Measurements from ENCODE around the gene MMS22L. TPM values are rescaled to one million over a fixed set of nuclear protein-coding genes. Genes with fewer than 3 reads are reported as not detected.

Gene MMS22L
- polyA plus RNA-seq, 2 of the 4 experiments (the other 2 are of a cell fraction) = 11.5 to 24.5 TPM

DNA sequence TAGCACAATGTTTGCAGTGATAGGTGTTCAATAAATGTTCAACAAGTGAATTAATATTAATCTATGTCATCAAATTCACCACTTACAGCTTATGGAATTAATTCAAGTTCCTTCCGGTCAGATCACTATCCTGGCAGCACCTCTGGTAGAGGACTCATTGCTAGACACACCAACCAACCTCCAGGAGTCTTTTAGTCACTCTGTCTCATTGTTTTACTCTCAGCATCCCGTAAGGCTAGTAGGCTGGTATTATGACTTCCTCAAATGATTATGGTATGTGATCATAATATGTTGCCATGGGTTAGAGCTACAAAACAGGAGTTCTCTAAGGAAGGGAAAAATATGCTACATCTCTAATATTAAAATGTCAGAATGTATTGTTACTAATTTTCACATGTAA is 21.7 kb upstream of the MMS22L start:
- H3K4me2 ChIP-seq = no peak overlapping the region
- ChIA-PET POLR2A (no interaction called here), CTCF (no interaction called here)
- TF ChIP-seq TP53 (CRISPR knock-in tag; IDR thresholded peaks at IDR 0.05) = no peak
- TF ChIP-seq CEBPB (IDR thresholded peaks at IDR 0.05) = no peak
- no peak for TF ChIP-seq REST (IDR thresholded peaks at IDR 0.05)
- no peak for TF ChIP-seq HEYL (CRISPR knock-in tag; IDR thresholded peaks at IDR 0.05)
- no peak for TF ChIP-seq SMC3 (IDR thresholded peaks at IDR 0.05)
- TF ChIP-seq, protein P1, sequence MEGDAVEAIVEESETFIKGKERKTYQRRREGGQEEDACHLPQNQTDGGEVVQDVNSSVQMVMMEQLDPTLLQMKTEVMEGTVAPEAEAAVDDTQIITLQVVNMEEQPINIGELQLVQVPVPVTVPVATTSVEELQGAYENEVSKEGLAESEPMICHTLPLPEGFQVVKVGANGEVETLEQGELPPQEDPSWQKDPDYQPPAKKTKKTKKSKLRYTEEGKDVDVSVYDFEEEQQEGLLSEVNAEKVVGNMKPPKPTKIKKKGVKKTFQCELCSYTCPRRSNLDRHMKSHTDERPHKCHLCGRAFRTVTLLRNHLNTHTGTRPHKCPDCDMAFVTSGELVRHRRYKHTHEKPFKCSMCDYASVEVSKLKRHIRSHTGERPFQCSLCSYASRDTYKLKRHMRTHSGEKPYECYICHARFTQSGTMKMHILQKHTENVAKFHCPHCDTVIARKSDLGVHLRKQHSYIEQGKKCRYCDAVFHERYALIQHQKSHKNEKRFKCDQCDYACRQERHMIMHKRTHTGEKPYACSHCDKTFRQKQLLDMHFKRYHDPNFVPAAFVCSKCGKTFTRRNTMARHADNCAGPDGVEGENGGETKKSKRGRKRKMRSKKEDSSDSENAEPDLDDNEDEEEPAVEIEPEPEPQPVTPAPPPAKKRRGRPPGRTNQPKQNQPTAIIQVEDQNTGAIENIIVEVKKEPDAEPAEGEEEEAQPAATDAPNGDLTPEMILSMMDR (IDR thresholded peaks at IDR 0.05) = no peak
- no peak for TF ChIP-seq ZC3H11A (IDR thresholded peaks at IDR 0.05)
- TF ChIP-seq PHF8 (IDR thresholded peaks at IDR 0.05; ENCODE audit: borderline replicate concordance, low read depth) = no peak
- TF ChIP-seq JUNB (IDR thresholded peaks at IDR 0.05) = no peak
- no peak for TF ChIP-seq ZSCAN20 (CRISPR knock-in tag; IDR thresholded peaks at IDR 0.05)
- TF ChIP-seq SREBF2 (IDR thresholded peaks at IDR 0.05) = no peak
- H3K9me3 ChIP-seq = no peaks in the 10 kb centered on the region
- 46% methylated on average over 2 of the region's 2 CpGs for WGBS (ENCODE audit: missing lambda C conversion rate)
- H3K4me3 ChIP-seq = no peak overlapping the region
- FAIRE-seq (no peak), ATAC-seq (no peak), DNase-seq (ENCODE audit: low read depth in 1 of 2, low spot score in 1 of 2) (no peak)
- H3K27ac ChIP-seq = no peak overlapping the region
- H3K4me1 ChIP-seq = no peaks in the 10 kb centered on the region

GRCh38 chr6:97294451-97294850 is 11.4 kb upstream of the MMS22L start:
- ChIA-PET POLR2A (no interaction called here), CTCF (no interaction called here)
- Histone ChIP-seq H3K4me1 (no peaks in the 10 kb centered on the region), H3K4me2 (no peak overlapping the region), H3K9me3 (no peaks in the 10 kb centered on the region), H3K4me3 (no peak overlapping the region), H3K27ac (no peak overlapping the region)
- DNase-seq (ENCODE audit: low read depth in 1 of 2, low spot score in 1 of 2) (no peak), FAIRE-seq (no peak), ATAC-seq (no peak)
- no peak for TF ChIP-seq ZFP36 (IDR thresholded peaks at IDR 0.05; ENCODE audit: borderline replicate concordance, partially characterized antibody)
- TF ChIP-seq CEBPB (IDR thresholded peaks at IDR 0.05) = no peak
- TF ChIP-seq SREBF2 (IDR thresholded peaks at IDR 0.05) = no peak
- TF ChIP-seq PHF8 (IDR thresholded peaks at IDR 0.05; ENCODE audit: borderline replicate concordance, low read depth) = no peak
- TF ChIP-seq HOXB5 (CRISPR knock-in tag; IDR thresholded peaks at IDR 0.05) = no peak
- no peak for TF ChIP-seq CHD2 (IDR thresholded peaks at IDR 0.05; ENCODE audit: low read length, partially characterized antibody)
- TF ChIP-seq HOXB13 (CRISPR knock-in tag; IDR thresholded peaks at IDR 0.05; ENCODE audit: low read depth) = no peak
- TF ChIP-seq CBX2 (IDR thresholded peaks at IDR 0.05; ENCODE audit: borderline replicate concordance, low read depth) = no peak
- no peak for TF ChIP-seq KDM1A (IDR thresholded peaks at IDR 0.05; ENCODE audit: low read depth)
- no peak for TF ChIP-seq POLR2AphosphoS2 (conservative IDR thresholded peaks at IDR 0.05; ENCODE audit: low read length)
- TF ChIP-seq SMC3 (IDR thresholded peaks at IDR 0.05) = no peak
- no peak for TF ChIP-seq NR3C1 (IDR thresholded peaks at IDR 0.05)
- TF ChIP-seq, protein P2, sequence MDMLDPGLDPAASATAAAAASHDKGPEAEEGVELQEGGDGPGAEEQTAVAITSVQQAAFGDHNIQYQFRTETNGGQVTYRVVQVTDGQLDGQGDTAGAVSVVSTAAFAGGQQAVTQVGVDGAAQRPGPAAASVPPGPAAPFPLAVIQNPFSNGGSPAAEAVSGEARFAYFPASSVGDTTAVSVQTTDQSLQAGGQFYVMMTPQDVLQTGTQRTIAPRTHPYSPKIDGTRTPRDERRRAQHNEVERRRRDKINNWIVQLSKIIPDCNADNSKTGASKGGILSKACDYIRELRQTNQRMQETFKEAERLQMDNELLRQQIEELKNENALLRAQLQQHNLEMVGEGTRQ (IDR thresholded peaks at IDR 0.05) = no peak
- TF ChIP-seq RARB (CRISPR knock-in tag; IDR thresholded peaks at IDR 0.05) = no peak
- TF ChIP-seq HMGXB4 (CRISPR knock-in tag; IDR thresholded peaks at IDR 0.05; ENCODE audit: borderline replicate concordance) = no peak
- no peak for TF ChIP-seq MAFK (IDR thresholded peaks at IDR 0.05; ENCODE audit: partially characterized antibody)
- TF ChIP-seq ZC3H11A (IDR thresholded peaks at IDR 0.05) = no peak
- no peak for TF ChIP-seq HDAC2 (IDR thresholded peaks at IDR 0.05)
- TF ChIP-seq E2F6 (IDR thresholded peaks at IDR 0.05; ENCODE audit: borderline replicate concordance, low read depth) = no peak
- no peak for TF ChIP-seq HEYL (CRISPR knock-in tag; IDR thresholded peaks at IDR 0.05)
- 39% methylated on average over 3 of the region's 3 CpGs for WGBS (ENCODE audit: missing lambda C conversion rate)

Data from A549 (cell line).